GM19099 (cell line): ENCODE data around the gene IER2.

Experiments used
- POLR2A ChIP-seq: IDR thresholded peaks from 3 replicates; pipeline ENCODE4 v1.6.1; 2011; ENCODE audit warnings: low read depth; ENCODE audit not compliant: insufficient read length; ENCODE audit errors: extremely low read depth

The IER2 gene

GRCh38 chr19:13190781-13191540 lies 40.8 kb downstream of the IER2 start:
- TF ChIP-seq POLR2A: no peak

GRCh38 chr19:13195678-13196077 lies 45.5 kb downstream of the IER2 start:
- no peak for TF ChIP-seq POLR2A

GRCh38 chr19:13198634-13199033 lies 48.4 kb downstream of the IER2 start:
- TF ChIP-seq POLR2A: no peak
